T-helper 17 cell (primary cell): ENCODE data around the gene ASPDH. TPM values are rescaled to one million over a fixed set of nuclear protein-coding genes. Genes with fewer than 3 reads are reported as not detected.

Experiments used
- ATAC-seq: fragments of 150-1000 bp; cut with Tn5 transposase; 2 replicates; pipeline ENCODE4 v1.10.0; 2021; ENCODE audit warnings: mild to moderate bottlenecking, moderate library complexity
- DNase-seq, 3 donors: peaks; one replicate each; pipeline versions ENCODE4 v3.0.0 to v3.0.0-alpha.2; 2020 to 2021
- H3K9me3 ChIP-seq: one replicate; pipeline ENCODE4 v1.7.0; 2013; ENCODE audit warnings: low read length, mild to moderate bottlenecking; ENCODE audit not compliant: control insufficient read depth, poor library complexity, severe bottlenecking
- H3K27ac Mint-ChIP-seq: one replicate; pipeline ENCODE4 v1.8.0; 2022; ENCODE audit warnings: mild to moderate bottlenecking, moderate library complexity, mixed read lengths
- H3K27me3 Mint-ChIP-seq: one replicate; pipeline ENCODE4 v1.8.0; 2022; ENCODE audit warnings: mixed read lengths
- H3K36me3 Mint-ChIP-seq: one replicate; pipeline ENCODE4 v1.8.0; 2022; ENCODE audit warnings: low read depth, mixed read lengths
- H3K4me1 Mint-ChIP-seq: one replicate; pipeline ENCODE4 v1.8.0; 2022; ENCODE audit warnings: mild to moderate bottlenecking, mixed read lengths
- H3K4me3 Mint-ChIP-seq: one replicate; pipeline ENCODE4 v1.8.0; 2022; ENCODE audit warnings: mild to moderate bottlenecking, moderate library complexity, mixed read lengths
- total RNA-seq, 4 donors: library from RNA in 2 of 4; stranded (reverse) in 2 of 4; gene quantifications; one replicate each; pipeline ENCODE4 v1.2.3 and lab custom pipeline; 2022 to 2026

Gene ASPDH
- total RNA-seq, 2 donors from 2014 or later = not detected

- ATAC-seq = peak; percentile 87
- H3K9me3 ChIP-seq = no peaks in the 10 kb centered on the region
- Mint-ChIP-seq H3K4me1 (peaks cover 42% of the 10 kb centered on the region), H3K27ac (peak overlapping the region; percentile 87), H3K4me3 (peak overlapping the region; percentile 76), H3K27me3 (no peaks in the 10 kb centered on the region), H3K36me3 (peaks cover 18% of the 10 kb centered on the region)
- no peak for DNase-seq
Observed at GRCh38 chr19:50492303-50493052, 21.2 kb downstream of the ASPDH start.

DNA sequence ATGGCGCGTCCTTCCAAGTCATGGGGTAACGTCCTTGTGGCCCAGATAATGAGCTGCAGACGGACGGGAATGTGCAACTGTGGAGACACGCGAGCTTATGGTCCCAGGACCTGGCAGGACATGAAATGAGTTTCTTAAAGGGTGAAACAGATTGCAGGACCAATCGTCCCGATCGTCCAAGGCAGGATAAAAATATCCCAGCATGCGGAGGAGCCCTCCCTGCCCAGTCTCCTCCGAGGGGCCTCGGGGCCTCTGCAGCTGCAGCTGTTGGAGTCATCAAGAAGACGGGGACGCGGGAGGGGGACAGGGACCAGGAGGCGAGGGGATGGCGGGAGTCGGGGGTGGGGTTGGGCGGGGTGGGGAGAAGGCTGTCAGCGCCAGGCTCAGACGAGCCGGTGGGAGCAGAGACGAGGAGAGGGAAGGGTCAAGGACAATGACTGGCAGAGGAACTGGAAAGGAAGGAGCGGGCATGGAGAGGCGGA lies 22.7 kb downstream of the ASPDH start:
- Mint-ChIP-seq H3K4me1 (peaks cover 45% of the 10 kb centered on the region), H3K4me3 (peak overlapping the region; percentile 76), H3K36me3 (peaks cover 18% of the 10 kb centered on the region), H3K27me3 (no peaks in the 10 kb centered on the region), H3K27ac (peak overlapping the region; percentile 87)
- ATAC-seq (no peak), DNase-seq (no peak)
- no peaks in the 10 kb centered on the region for H3K9me3 ChIP-seq

DNA sequence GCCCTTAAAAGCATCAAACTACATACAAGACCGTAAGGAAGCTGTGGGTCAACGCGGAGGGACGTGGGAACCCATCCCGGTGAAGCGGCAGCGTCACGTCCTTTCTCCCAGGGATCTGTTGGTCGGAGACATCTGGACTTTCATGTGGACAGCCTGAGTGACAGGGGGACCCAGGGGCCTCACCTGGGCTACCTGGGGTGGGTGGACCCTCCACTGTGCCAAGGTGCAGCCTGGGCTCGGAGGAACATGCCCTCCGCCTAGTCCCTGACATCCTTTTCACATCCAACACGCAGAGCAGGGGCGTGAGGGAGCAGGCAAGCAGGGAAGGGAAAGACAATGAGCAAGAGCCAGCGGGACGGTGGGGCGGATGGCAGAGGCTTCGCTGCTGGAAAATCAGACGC lies 23.3 kb downstream of the ASPDH start:
- DNase-seq (no peak), ATAC-seq (no peak)
- no peaks in the 10 kb centered on the region for H3K9me3 ChIP-seq
- Mint-ChIP-seq H3K27me3 (no peaks in the 10 kb centered on the region), H3K4me3 (peak overlapping the region; percentile 45), H3K36me3 (peaks cover 19% of the 10 kb centered on the region), H3K4me1 (peaks cover 46% of the 10 kb centered on the region), H3K27ac (peak overlapping the region; percentile 87)

- Mint-ChIP-seq H3K4me3 (peak overlapping the region; percentile 71), H3K4me1 (peaks cover 42% of the 10 kb centered on the region), H3K36me3 (peaks cover 15% of the 10 kb centered on the region), H3K27me3 (no peaks in the 10 kb centered on the region), H3K27ac (no peak overlapping the region)
- H3K9me3 ChIP-seq = no peaks in the 10 kb centered on the region
- ATAC-seq (no peak), DNase-seq (no peak)
Observed at GRCh38 chr19:50489461-50490011, 24.2 kb downstream of the ASPDH start.

GRCh38 chr19:50488389-50489194 lies 25.1 kb downstream of the ASPDH start:
- Mint-ChIP-seq H3K4me3 (peak overlapping the region; percentile 71), H3K27me3 (no peaks in the 10 kb centered on the region), H3K27ac (peak overlapping the region; percentile 74), H3K4me1 (peaks cover 39% of the 10 kb centered on the region), H3K36me3 (peaks cover 13% of the 10 kb centered on the region)
- ATAC-seq = no peak
- no peak for DNase-seq
- no peaks in the 10 kb centered on the region for H3K9me3 ChIP-seq

DNA sequence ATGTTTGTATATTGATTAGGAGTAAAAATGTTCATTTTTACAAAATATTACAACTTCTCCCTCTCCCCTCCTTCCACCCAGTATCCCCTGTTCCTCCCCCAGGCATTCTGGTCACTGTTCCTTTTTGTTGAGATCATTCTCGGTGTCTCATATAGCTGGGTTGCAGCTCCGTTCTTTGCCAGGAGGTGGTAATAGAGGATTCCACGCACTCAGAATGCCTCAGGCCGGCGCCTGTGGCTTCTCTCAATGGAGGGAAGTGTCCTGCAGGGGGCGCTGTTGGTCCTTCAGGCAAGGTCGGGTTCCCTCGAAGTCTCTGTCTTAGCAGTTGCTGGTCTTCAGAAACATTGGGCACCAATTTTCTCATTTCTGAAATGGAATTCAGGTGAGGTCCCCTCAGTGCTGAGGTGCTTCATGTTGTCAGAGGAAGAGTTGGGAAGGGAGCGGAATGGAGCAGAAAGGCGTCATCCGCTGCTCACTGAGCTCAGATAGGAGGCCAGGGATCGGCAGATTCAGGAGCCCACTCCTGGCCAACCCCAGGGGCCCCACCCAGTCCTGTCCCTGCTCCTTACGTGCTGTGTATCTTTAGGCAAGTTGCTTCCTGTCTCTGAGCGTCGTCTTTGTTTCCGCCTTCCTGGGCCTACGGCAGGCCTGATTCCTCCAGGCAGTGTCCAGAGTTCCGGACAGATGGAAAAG lies 26.7 kb downstream of the ASPDH start:
- no peaks in the 10 kb centered on the region for H3K9me3 ChIP-seq
- Mint-ChIP-seq H3K4me1 (peaks cover 38% of the 10 kb centered on the region), H3K27ac (peak overlapping the region; percentile 74), H3K4me3 (no peak overlapping the region), H3K36me3 (peaks cover 13% of the 10 kb centered on the region), H3K27me3 (no peaks in the 10 kb centered on the region)
- ATAC-seq (peak; percentile 40), DNase-seq (peak in 1 of 3 donors; percentile 46)

DNA sequence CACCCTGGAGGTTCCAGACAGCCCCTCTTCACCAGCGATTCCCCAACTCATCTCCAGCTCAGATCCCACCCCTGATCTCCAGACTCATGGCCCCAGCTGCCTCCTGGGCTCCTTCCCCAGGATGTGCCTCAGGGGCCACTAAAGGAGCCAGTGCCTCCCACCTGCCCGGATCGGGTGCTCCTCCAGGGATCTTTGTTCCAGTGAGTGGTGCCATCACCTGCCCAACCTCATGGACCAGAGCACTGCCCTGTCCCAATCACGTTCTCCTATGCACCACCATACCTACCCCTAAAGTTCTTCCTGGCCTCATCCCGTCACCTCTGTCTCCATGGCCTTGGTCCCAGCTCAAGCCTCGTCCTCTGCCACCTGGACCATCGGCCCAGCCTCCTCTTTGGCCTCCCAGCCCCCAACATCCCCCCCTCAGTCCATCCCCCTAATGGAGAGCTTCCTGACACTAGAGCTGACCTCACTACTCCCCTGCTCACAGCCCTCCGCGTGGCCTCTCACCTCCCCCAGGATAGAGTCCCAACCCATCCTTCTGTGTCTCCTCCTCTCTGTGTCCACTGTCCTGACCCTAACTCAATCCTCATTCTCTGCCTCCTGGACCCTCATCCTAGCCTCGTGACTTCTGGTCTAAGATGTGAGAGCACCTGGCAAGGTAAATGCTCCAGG lies 28.3 kb downstream of the ASPDH start:
- Mint-ChIP-seq H3K36me3 (peaks cover 11% of the 10 kb centered on the region), H3K27ac (peak overlapping the region; percentile 39), H3K27me3 (no peaks in the 10 kb centered on the region), H3K4me3 (peak overlapping the region; percentile 9), H3K4me1 (peaks cover 31% of the 10 kb centered on the region)
- no peak for ATAC-seq
- H3K9me3 ChIP-seq = no peaks in the 10 kb centered on the region
- no peak for DNase-seq

DNA sequence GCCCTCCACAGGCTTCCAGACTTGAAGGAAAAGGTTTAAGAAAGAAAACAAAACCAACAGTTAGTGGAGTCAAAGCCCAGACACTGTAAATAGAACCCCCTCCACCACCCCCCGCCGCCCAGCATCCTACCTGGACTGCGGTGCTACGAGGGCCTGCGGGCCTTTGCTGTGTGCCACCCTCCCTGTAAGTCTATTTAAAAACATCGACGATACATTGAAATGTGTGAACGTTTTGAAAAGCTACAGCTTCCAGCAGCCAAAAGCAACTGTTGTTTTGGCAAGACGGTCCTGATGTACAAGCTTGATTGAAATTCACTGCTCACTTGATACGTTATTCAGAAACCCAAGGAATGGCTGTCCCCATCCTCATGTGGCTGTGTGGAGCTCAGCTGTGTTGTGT lies 30.8 kb downstream of the ASPDH start:
- DNase-seq (no peak), ATAC-seq (no peak)
- no peaks in the 10 kb centered on the region for H3K9me3 ChIP-seq
- no peaks in the 10 kb centered on the region for H3K27me3 Mint-ChIP-seq
- H3K27ac Mint-ChIP-seq = peak overlapping the region; percentile 16
- H3K4me1 Mint-ChIP-seq = peaks cover 20% of the 10 kb centered on the region
- H3K4me3 Mint-ChIP-seq = no peak overlapping the region
- H3K36me3 Mint-ChIP-seq = peaks cover 6% of the 10 kb centered on the region

DNA sequence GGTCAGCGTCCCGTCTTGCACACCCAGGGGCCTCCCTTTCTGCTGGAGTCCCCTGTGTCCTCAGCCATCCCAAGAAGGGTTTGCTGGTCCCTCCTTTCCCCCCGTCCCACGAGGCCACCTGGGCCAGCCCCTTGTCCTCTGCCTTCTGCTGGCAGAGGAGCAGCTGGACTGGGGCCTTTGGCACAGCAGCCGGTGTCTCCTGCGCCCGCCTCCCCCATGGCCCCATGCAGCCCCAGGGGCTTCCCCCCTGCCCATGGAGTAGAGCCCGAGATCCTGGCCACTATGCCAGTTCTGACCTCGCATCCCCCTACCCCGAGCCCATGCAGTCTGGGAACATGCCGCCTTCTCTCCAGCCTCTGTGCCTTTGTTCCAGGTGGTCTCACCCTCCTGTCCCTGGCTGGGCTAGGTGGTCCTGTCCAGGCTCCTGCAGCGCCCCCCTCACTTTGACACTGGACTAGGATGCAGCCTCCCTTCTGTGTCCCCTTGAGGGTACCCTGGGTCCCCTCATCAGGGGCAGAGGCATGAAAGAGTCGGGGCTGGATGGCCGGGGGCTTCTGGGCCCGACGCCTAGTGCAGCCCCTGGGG lies 31.4 kb downstream of the ASPDH start:
- Mint-ChIP-seq H3K27ac (no peak overlapping the region), H3K4me3 (no peak overlapping the region), H3K27me3 (no peaks in the 10 kb centered on the region), H3K36me3 (peaks cover 6% of the 10 kb centered on the region), H3K4me1 (peaks cover 21% of the 10 kb centered on the region)
- ATAC-seq (no peak), DNase-seq (no peak)
- no peaks in the 10 kb centered on the region for H3K9me3 ChIP-seq

DNA sequence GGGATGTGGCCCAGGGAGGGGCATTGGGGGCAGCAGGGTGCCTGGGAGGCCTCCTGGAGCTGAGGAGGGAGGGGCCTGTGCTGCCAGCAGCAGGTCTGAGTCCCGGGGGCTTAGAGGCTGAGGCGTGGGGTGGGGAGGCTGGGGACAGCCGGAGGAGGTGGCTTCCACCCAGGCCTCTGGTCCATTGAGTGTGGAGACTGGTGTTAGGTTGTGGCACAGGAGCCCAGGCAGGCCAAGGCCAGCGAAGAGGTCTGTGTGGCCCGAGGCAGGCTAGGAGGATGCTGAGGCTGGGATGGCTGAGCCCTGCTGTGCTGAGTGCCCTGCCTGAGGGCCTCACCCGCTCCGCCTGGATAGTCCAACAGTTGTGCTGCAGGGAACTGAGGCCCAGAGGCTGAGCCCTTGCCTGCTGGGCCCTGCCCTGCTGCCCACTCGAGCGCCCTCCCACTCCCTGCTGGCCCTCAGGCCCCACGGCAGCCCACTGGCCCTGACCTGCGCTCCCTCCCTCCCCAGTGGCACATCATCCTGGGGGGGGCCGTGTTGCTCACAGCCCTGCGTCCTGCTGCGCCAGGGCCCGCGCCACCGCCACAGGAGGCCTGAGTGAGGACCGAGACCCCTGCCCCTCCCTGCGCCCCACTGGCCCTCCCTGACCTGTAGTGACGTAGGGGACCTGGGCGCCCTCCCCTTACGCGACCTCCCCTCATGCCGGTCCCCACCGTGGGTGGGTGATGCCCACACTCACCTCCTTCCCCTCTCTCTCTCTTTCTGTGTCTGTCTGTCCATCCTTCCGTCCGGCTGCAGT lies 32.2 kb downstream of the ASPDH start:
- peaks cover 23% of the 10 kb centered on the region for H3K4me1 Mint-ChIP-seq
- DNase-seq (no peak), ATAC-seq (no peak)
- H3K36me3 Mint-ChIP-seq = peaks cover 6% of the 10 kb centered on the region
- H3K9me3 ChIP-seq = no peaks in the 10 kb centered on the region
- peak overlapping the region; percentile 85 for H3K27ac Mint-ChIP-seq
- H3K4me3 Mint-ChIP-seq = no peak overlapping the region
- no peaks in the 10 kb centered on the region for H3K27me3 Mint-ChIP-seq

GRCh38 chr19:50480281-50481111 lies 33.2 kb downstream of the ASPDH start:
- no peak for DNase-seq
- Mint-ChIP-seq H3K27ac (peak overlapping the region; percentile 85), H3K4me1 (peaks cover 29% of the 10 kb centered on the region), H3K4me3 (no peak overlapping the region), H3K36me3 (peaks cover 6% of the 10 kb centered on the region), H3K27me3 (no peaks in the 10 kb centered on the region)
- no peak for ATAC-seq
- no peaks in the 10 kb centered on the region for H3K9me3 ChIP-seq
